H9 (cell line): Measurements from ENCODE around the gene PRKCA. TPM values are rescaled to one million over a fixed set of nuclear protein-coding genes. Genes with fewer than 3 reads are reported as not detected.

Experiments used
- DNase-seq: peaks from one replicate; pipeline ENCODE4 v3.0.0-alpha.2; 2017
- H2AFZ ChIP-seq: one replicate; pipeline ENCODE4 v1.6.1; 2013; ENCODE audit warnings: mild to moderate bottlenecking, low read length, control low read depth, moderate library complexity
- H2AK5ac ChIP-seq: 2 replicates; pipeline ENCODE4 v1.6.1; 2013; ENCODE audit warnings: low read length, control low read depth, mixed read lengths; ENCODE audit not compliant: insufficient read length
- H2BK120ac ChIP-seq: one replicate; pipeline ENCODE4 v1.6.1; 2013; ENCODE audit warnings: low read depth, mild to moderate bottlenecking, low read length, control low read depth, inconsistent platforms; ENCODE audit not compliant: poor library complexity, severe bottlenecking
- H2BK12ac ChIP-seq: 2 replicates; pipeline ENCODE4 v1.6.1; 2013; ENCODE audit warnings: low read length, control low read depth, mixed read lengths, low read depth; ENCODE audit not compliant: insufficient read length
- H2BK15ac ChIP-seq: 2 replicates; pipeline ENCODE4 v1.6.1; 2013; ENCODE audit warnings: low read depth, low read length, control low read depth
- H2BK20ac ChIP-seq: one replicate; pipeline ENCODE4 v1.6.1; 2013; ENCODE audit warnings: low read depth, mild to moderate bottlenecking, low read length, control low read depth, inconsistent platforms; ENCODE audit not compliant: poor library complexity, severe bottlenecking
- H2BK5ac ChIP-seq: 2 replicates; pipeline ENCODE4 v1.6.1; 2013; ENCODE audit warnings: low read length, control low read depth, mixed read lengths; ENCODE audit not compliant: insufficient read length
- H3K14ac ChIP-seq: 2 replicates; pipeline ENCODE4 v1.6.1; 2013; ENCODE audit warnings: low read length, control low read depth; ENCODE audit not compliant: insufficient read depth
- H3K18ac ChIP-seq: 2 replicates; pipeline ENCODE4 v1.6.1; 2013; ENCODE audit warnings: low read depth, mild to moderate bottlenecking, mixed read lengths, low read length, control low read depth; ENCODE audit not compliant: insufficient read length
- H3K23ac ChIP-seq: 2 replicates; pipeline ENCODE4 v1.6.1; 2013; ENCODE audit warnings: low read length, control low read depth, mixed read lengths, low read depth; ENCODE audit not compliant: insufficient read length
- H3K23me2 ChIP-seq: 2 replicates; pipeline ENCODE4 v1.6.1; 2013; ENCODE audit warnings: low read depth, mild to moderate bottlenecking, mixed read lengths, low read length, control low read depth; ENCODE audit not compliant: insufficient read length, poor library complexity, severe bottlenecking
- H3K27ac ChIP-seq: 2 replicates; pipeline ENCODE4 v1.5.1; 2013; ENCODE audit warnings: low read length, control low read depth, mixed read lengths, low read depth; ENCODE audit not compliant: insufficient read length
- H3K27me3 ChIP-seq: 2 replicates; pipeline ENCODE4 v1.6.1; 2013; ENCODE audit warnings: low read length, control low read depth, inconsistent platforms; ENCODE audit not compliant: insufficient read depth
- H3K4ac ChIP-seq: 2 replicates; pipeline ENCODE4 v1.6.1; 2013; ENCODE audit warnings: low read depth, mild to moderate bottlenecking, control low read depth, inconsistent platforms, low read length, moderate library complexity
- H3K4me1 ChIP-seq: 2 replicates; pipeline ENCODE4 v1.6.1; 2013; ENCODE audit warnings: low read length, control low read depth, inconsistent platforms; ENCODE audit not compliant: insufficient read depth
- H3K4me2 ChIP-seq: 2 replicates; pipeline ENCODE4 v1.6.1; 2013; ENCODE audit warnings: low read length, control low read depth, mixed read lengths; ENCODE audit not compliant: insufficient read length, insufficient read depth
- H3K56ac ChIP-seq: 2 replicates; pipeline ENCODE4 v1.6.1; 2013; ENCODE audit warnings: low read depth, mild to moderate bottlenecking, mixed read lengths, low read length, control low read depth; ENCODE audit not compliant: insufficient read length
- H3K79me1 ChIP-seq: 2 replicates; pipeline ENCODE4 v1.6.1; 2013; ENCODE audit warnings: low read depth, mild to moderate bottlenecking, moderate library complexity, low read length, control low read depth, inconsistent platforms; ENCODE audit not compliant: insufficient read depth, poor library complexity, severe bottlenecking
- H3K79me2 ChIP-seq: 2 replicates; pipeline ENCODE4 v1.6.1; 2013; ENCODE audit warnings: low read length, control low read depth, inconsistent platforms; ENCODE audit not compliant: insufficient read depth
- H3K9ac ChIP-seq: 2 replicates; pipeline ENCODE4 v1.6.1; 2013; ENCODE audit warnings: low read length, control low read depth, mixed read lengths; ENCODE audit not compliant: insufficient read length; ENCODE audit errors: extremely low read depth
- H3K9me3 ChIP-seq: one replicate; pipeline ENCODE4 v1.6.1; 2013; ENCODE audit warnings: low read depth, low read length, inconsistent platforms; ENCODE audit not compliant: control insufficient read depth
- H3T11ph ChIP-seq: one replicate; pipeline ENCODE4 v1.6.1; 2013; ENCODE audit warnings: mild to moderate bottlenecking, low read length, control low read depth, inconsistent platforms
- H4K20me1 ChIP-seq: one replicate; pipeline ENCODE4 v1.6.1; 2013; ENCODE audit not compliant: control insufficient read depth, insufficient read length, insufficient read depth
- H4K5ac ChIP-seq: 2 replicates; pipeline ENCODE4 v1.6.1; 2013; ENCODE audit warnings: low read depth, mild to moderate bottlenecking, mixed read lengths, low read length, control low read depth; ENCODE audit not compliant: insufficient read length
- H4K8ac ChIP-seq: replicated peaks from 2 replicates; pipeline ENCODE4 v1.6.1; 2013; ENCODE audit warnings: low read length, control low read depth, mixed read lengths, low read depth; ENCODE audit not compliant: insufficient read length
- H4K91ac ChIP-seq: 2 replicates; pipeline ENCODE4 v1.6.1; 2013; ENCODE audit warnings: low read depth, mild to moderate bottlenecking, moderate library complexity, mixed read lengths, low read length, control low read depth; ENCODE audit not compliant: insufficient read length
- H3K27ac Mint-ChIP-seq, 3 experiments: 2 replicates in 2 of 3; 3 replicates in 1 of 3; pipeline ENCODE4 v1.8.0; 2020 to 2021; ENCODE audit warnings: mixed read lengths in 3 of 3, mild to moderate bottlenecking in 1 of 3, moderate library complexity in 1 of 3
- H3K27me3 Mint-ChIP-seq: 2 replicates; pipeline ENCODE4 v1.8.0; 2021; ENCODE audit warnings: low read depth, mild to moderate bottlenecking, moderate library complexity, mixed read lengths
- H3K36me3 Mint-ChIP-seq, 3 experiments: 2 replicates in 2 of 3; 3 replicates in 1 of 3; pipeline ENCODE4 v1.8.0; 2020 to 2021; ENCODE audit warnings: low read depth in 3 of 3, mixed read lengths in 3 of 3; ENCODE audit not compliant: insufficient read depth in 1 of 3
- H3K4me1 Mint-ChIP-seq, 2 experiments: 2 replicates each; pipeline ENCODE4 v1.8.0; 2020; ENCODE audit warnings: mixed read lengths in 2 of 2
- H3K4me3 Mint-ChIP-seq, 2 experiments: 2 replicates in 1 of 2; 3 replicates in 1 of 2; pipeline ENCODE4 v1.8.0; 2020 to 2021; ENCODE audit warnings: mild to moderate bottlenecking in 2 of 2, mixed read lengths in 2 of 2, moderate library complexity in 1 of 2
- H3K9me3 Mint-ChIP-seq, 2 experiments: 2 replicates in 1 of 2; 3 replicates in 1 of 2; pipeline ENCODE4 v1.8.0; 2020; ENCODE audit warnings: mild to moderate bottlenecking in 2 of 2, mixed read lengths in 2 of 2, moderate library complexity in 1 of 2
- WGBS: extraction: QIAGEN DNeasy Blood & Tissue Kit; methylation state at CpG from one replicate; pipeline ENCODE4 v1.1.7; 2013; ENCODE audit warnings: missing lambda C conversion rate, low lambda C conversion rate, mixed read lengths; ENCODE audit not compliant: insufficient read length; ENCODE audit errors: extremely low coverage; 5-methylcytosine and 5-hydroxymethylcytosine counted together
- total RNA-seq: library from RNA; stranded (reverse); gene quantifications from 2 replicates; pipeline ENCODE4 v1.2.1, GENCODE V29; 2021
- TF ChIP-seq, protein P1 (sequence below): fragments of 200-600 bp; sonication (generic); conservative IDR thresholded peaks from 3 replicates; pipeline ENCODE4 v1.8.0; 2021; ENCODE audit warnings: antibody characterized with exemption, mild to moderate bottlenecking

PRKCA gene
- total RNA-seq, 1 experiment from 2014 or later = 10.5 TPM

- Histone ChIP-seq H2BK15ac (no peak overlapping the region), H3T11ph (no peak overlapping the region), H4K8ac (no peak overlapping the region), H2AK5ac (no peak overlapping the region), H3K56ac (no peak overlapping the region), H2BK20ac (no peak overlapping the region), H3K79me2 (no peaks in the 10 kb centered on the region; the same call in 1 of the 2 replicates), H2AFZ (no peak overlapping the region), H4K5ac (no peak overlapping the region), H3K23me2 (no peaks in the 10 kb centered on the region), H3K14ac (no peak overlapping the region), H2BK120ac (no peak overlapping the region), H2BK5ac (no peak overlapping the region), H3K27ac (no peak overlapping the region), H3K9me3 (no peaks in the 10 kb centered on the region), H3K4me1 (peaks cover 2% of the 10 kb centered on the region; the same call in 1 of the 2 replicates), H2BK12ac (no peak overlapping the region), H3K18ac (no peak overlapping the region), H3K4ac (no peak overlapping the region), H4K91ac (no peak overlapping the region), H3K27me3 (no peaks in the 10 kb centered on the region), H3K4me2 (no peak overlapping the region), H3K9ac (no peak overlapping the region), H4K20me1 (no peaks in the 10 kb centered on the region), H3K23ac (no peak overlapping the region), H3K79me1 (no peaks in the 10 kb centered on the region)
- Mint-ChIP-seq H3K4me3 (no peak overlapping the region), H3K36me3 (peaks cover 0 to 4% (median 4%) of the 10 kb centered on the region in 3 experiments; a peak in 3 of 7 replicates), H3K27me3 (no peaks in the 10 kb centered on the region), H3K27ac (no peak overlapping the region), H3K4me1 (peaks cover 21 to 29% of the 10 kb centered on the region in 2 experiments), H3K9me3 (peaks cover 0 to 3% of the 10 kb centered on the region in 2 experiments; a peak in 1 of 5 replicates)
- TF ChIP-seq, protein P1, sequence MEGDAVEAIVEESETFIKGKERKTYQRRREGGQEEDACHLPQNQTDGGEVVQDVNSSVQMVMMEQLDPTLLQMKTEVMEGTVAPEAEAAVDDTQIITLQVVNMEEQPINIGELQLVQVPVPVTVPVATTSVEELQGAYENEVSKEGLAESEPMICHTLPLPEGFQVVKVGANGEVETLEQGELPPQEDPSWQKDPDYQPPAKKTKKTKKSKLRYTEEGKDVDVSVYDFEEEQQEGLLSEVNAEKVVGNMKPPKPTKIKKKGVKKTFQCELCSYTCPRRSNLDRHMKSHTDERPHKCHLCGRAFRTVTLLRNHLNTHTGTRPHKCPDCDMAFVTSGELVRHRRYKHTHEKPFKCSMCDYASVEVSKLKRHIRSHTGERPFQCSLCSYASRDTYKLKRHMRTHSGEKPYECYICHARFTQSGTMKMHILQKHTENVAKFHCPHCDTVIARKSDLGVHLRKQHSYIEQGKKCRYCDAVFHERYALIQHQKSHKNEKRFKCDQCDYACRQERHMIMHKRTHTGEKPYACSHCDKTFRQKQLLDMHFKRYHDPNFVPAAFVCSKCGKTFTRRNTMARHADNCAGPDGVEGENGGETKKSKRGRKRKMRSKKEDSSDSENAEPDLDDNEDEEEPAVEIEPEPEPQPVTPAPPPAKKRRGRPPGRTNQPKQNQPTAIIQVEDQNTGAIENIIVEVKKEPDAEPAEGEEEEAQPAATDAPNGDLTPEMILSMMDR = peak; percentile 42; the same call in 2 of the 3 replicates
- peak; percentile 21 for DNase-seq
- WGBS = no CpG with 5 or more reads among the region's 5 CpGs
Observed at GRCh38 chr17:66582373-66583111, 280.1 kb downstream of the PRKCA start.
